ENCODE results near the gene CLEC16A.

GRCh38 chr16:11211061-11211976 is 267.0 kb downstream of the CLEC16A start:
- TF ChIP-seq CTCF (IDR thresholded peaks at IDR 0.05; ENCODE audit: borderline replicate concordance, extremely low read depth, low read length, poor library complexity, severe bottlenecking) (no peak), EZH2 (IDR thresholded peaks at IDR 0.05; ENCODE audit: borderline replicate concordance, low read depth, low read length, severe bottlenecking) (no peak)
